ENCODE results near the gene GRIN2A.

GRIN2A gene

GRCh38 chr16:10112021-10112420 lies 70.2 kb downstream of the GRIN2A start:
- in situ Hi-C loops (cut with HindIII; ENCODE audit: low pct_ligation_motif_present, low sequenced_read_pairs): no loop called here
- Histone ChIP-seq H3K4me3 (ENCODE audit: low read depth, low read length) (no peak overlapping the region), H3K27ac (no peak overlapping the region), H3K36me3 (replicated peaks) (no peaks in the 10 kb centered on the region), H3K27me3 (replicated peaks) (no peaks in the 10 kb centered on the region)
- no peak for TF ChIP-seq CTCF (IDR thresholded peaks at IDR 0.05; ENCODE audit: low read depth, low read length, missing control alignments)
- DNase-seq: no peak

GRCh38 chr16:10111156-10111761 lies 71.0 kb downstream of the GRIN2A start:
- no peak overlapping the region for H3K4me3 ChIP-seq (ENCODE audit: low read depth, low read length)
- H3K27ac ChIP-seq: no peak overlapping the region
- no peaks in the 10 kb centered on the region for H3K27me3 ChIP-seq (replicated peaks)
- in situ Hi-C loops (cut with HindIII; ENCODE audit: low pct_ligation_motif_present, low sequenced_read_pairs): no loop called here
- no peak for DNase-seq
- TF ChIP-seq CTCF (IDR thresholded peaks at IDR 0.05; ENCODE audit: low read depth, low read length, missing control alignments): no peak
- H3K36me3 ChIP-seq (replicated peaks): no peaks in the 10 kb centered on the region

GRCh38 chr16:10110552-10110951 lies 71.7 kb downstream of the GRIN2A start:
- in situ Hi-C loops (cut with HindIII; ENCODE audit: low pct_ligation_motif_present, low sequenced_read_pairs): no loop called here
- Histone ChIP-seq H3K27ac (no peak overlapping the region), H3K4me3 (ENCODE audit: low read depth, low read length) (no peak overlapping the region), H3K36me3 (replicated peaks) (no peaks in the 10 kb centered on the region), H3K27me3 (replicated peaks) (no peaks in the 10 kb centered on the region)
- DNase-seq: no peak
- TF ChIP-seq CTCF (IDR thresholded peaks at IDR 0.05; ENCODE audit: low read depth, low read length, missing control alignments): no peak

DNA sequence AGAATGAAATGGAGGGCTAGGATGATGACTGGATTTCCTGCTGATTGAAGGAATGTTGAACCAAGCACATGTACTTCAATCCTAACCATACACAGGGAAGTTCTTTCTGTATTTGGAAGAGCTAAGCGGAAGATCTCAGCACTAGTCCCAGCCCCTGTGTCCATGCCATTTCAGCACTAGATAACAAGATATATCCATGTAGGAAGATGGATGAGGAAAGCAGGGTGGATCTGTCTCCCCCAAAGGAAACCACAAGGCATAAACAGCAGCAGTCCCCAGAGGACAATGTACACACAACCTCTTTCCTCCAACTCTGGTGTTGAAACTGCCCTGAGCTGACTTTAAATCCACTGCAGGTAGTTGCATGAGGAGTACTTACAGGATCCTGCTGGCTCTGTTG lies 75.1 kb downstream of the GRIN2A start:
- DNase-seq: no peak
- Histone ChIP-seq H3K36me3 (replicated peaks) (no peaks in the 10 kb centered on the region), H3K27ac (no peak overlapping the region), H3K4me3 (ENCODE audit: low read depth, low read length) (no peak overlapping the region), H3K27me3 (replicated peaks) (no peaks in the 10 kb centered on the region)
- in situ Hi-C loops (cut with HindIII; ENCODE audit: low pct_ligation_motif_present, low sequenced_read_pairs): no loop called here
- TF ChIP-seq CTCF (IDR thresholded peaks at IDR 0.05; ENCODE audit: low read depth, low read length, missing control alignments): no peak

DNA sequence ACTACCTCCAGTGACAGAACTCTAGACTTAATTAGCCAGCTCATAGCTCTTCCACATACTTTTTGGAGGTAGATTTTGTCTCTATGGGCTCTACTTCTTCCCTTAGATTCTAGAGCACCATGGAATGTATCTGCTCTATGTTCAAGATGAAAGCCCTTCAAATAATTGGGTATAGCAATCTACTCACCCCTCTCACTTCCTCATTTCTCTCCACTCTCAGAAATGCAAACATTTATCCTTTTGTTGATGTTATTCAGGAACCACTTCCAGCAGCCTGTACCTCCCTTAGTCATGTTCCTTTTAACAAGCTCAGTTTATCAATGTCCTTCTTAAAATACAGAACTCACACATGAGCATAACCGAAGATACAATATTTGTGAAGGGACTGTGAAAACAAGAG lies 78.5 kb downstream of the GRIN2A start:
- no peak for TF ChIP-seq CTCF (IDR thresholded peaks at IDR 0.05; ENCODE audit: low read depth, low read length, missing control alignments)
- in situ Hi-C loops (cut with HindIII; ENCODE audit: low pct_ligation_motif_present, low sequenced_read_pairs): no loop called here
- Histone ChIP-seq H3K36me3 (replicated peaks) (no peaks in the 10 kb centered on the region), H3K27me3 (replicated peaks) (no peaks in the 10 kb centered on the region), H3K4me3 (ENCODE audit: low read depth, low read length) (no peak overlapping the region), H3K27ac (no peak overlapping the region)
- DNase-seq: no peak

DNA sequence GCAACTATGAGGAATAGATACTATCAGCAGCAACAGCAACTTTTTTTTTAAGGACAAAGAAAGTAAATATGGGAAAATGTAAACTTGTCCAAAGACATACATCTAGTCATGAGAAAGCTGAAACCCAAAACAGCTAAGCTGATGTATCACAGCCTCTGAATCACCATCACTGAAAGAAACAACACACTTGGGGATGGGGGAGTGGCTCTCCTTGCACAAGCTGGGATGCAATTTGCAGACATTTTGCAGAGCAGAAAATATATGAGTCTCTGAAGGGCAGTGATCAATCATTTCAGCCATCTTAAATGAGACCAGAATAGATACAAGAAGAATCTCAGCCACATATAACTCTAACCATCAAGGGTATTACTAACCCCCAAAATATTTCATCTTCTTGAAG lies 79.1 kb downstream of the GRIN2A start:
- no peak for DNase-seq

More for the DNA sequence above, 79.1 kb downstream of the GRIN2A start:
- in situ Hi-C loops (cut with HindIII; ENCODE audit: low pct_ligation_motif_present, low sequenced_read_pairs): no loop called here
- TF ChIP-seq CTCF (IDR thresholded peaks at IDR 0.05; ENCODE audit: low read depth, low read length, missing control alignments): no peak
- Histone ChIP-seq H3K27me3 (replicated peaks) (no peaks in the 10 kb centered on the region), H3K36me3 (replicated peaks) (no peaks in the 10 kb centered on the region), H3K27ac (no peak overlapping the region), H3K4me3 (ENCODE audit: low read depth, low read length) (no peak overlapping the region)
